OCI-LY1 (cell line): ENCODE data around the gene CCDC43.

Experiments used
- H2AFZ ChIP-seq: fragments of 200-600 bp; sonication (generic), shearing (Covaris generic); 2 replicates; pipeline ENCODE4 v1.6.0; 2014; ENCODE audit warnings: antibody characterized with exemption, mild to moderate bottlenecking, low read length
- H3F3A ChIP-seq: fragments of 200-600 bp; sonication (generic), shearing (Covaris generic); 2 replicates; pipeline ENCODE4 v1.6.0; 2014; ENCODE audit warnings: mild to moderate bottlenecking, antibody characterized with exemption, low read length, moderate library complexity; ENCODE audit not compliant: insufficient read depth
- H3K27ac ChIP-seq: fragments of 200-600 bp; sonication (generic); 2 replicates; pipeline ENCODE4 v1.5.1; 2014; ENCODE audit warnings: low read length, mixed run types, mild to moderate bottlenecking, low read depth; ENCODE audit not compliant: poor library complexity, severe bottlenecking
- H3K27me3 ChIP-seq: fragments of 200-600 bp; sonication (generic); 2 replicates; pipeline ENCODE4 v1.6.0; 2014; ENCODE audit warnings: antibody characterized with exemption, mild to moderate bottlenecking, low read length, moderate library complexity; ENCODE audit not compliant: insufficient read depth
- H3K36me3 ChIP-seq: fragments of 200-600 bp; sonication (generic); 2 replicates; pipeline ENCODE4 v1.6.1; 2014; ENCODE audit warnings: mild to moderate bottlenecking, antibody characterized with exemption, low read length, moderate library complexity, mixed read lengths; ENCODE audit not compliant: insufficient read depth
- H3K4me1 ChIP-seq: fragments of 200-600 bp; sonication (generic); 2 replicates; pipeline ENCODE4 v1.5.1; 2014; ENCODE audit warnings: mild to moderate bottlenecking, low read length, moderate library complexity; ENCODE audit not compliant: insufficient read depth, severe bottlenecking
- H3K4me2 ChIP-seq: fragments of 200-600 bp; sonication (generic), shearing (Covaris generic); 2 replicates; pipeline ENCODE4 v1.6.1; 2014; ENCODE audit warnings: low read length
- H3K4me3 ChIP-seq: fragments of 200-600 bp; sonication (generic); 2 replicates; pipeline ENCODE4 v1.5.1; 2014; ENCODE audit warnings: low read length, low read depth, mild to moderate bottlenecking, mixed read lengths; ENCODE audit not compliant: poor library complexity, severe bottlenecking
- H3K79me2 ChIP-seq: fragments of 200-600 bp; shearing (Covaris generic); 2 replicates; pipeline ENCODE4 v1.6.1; 2016; ENCODE audit warnings: mixed run types, low read length, mixed read lengths; ENCODE audit not compliant: insufficient read depth
- H3K9ac ChIP-seq: fragments of 200-600 bp; sonication (generic), shearing (Covaris generic); 2 replicates; pipeline ENCODE4 v1.6.1; 2014; ENCODE audit warnings: mild to moderate bottlenecking, low read length, mixed read lengths
- H3K9me2 ChIP-seq: fragments of 200-600 bp; sonication (generic), shearing (Covaris generic); 2 replicates; pipeline ENCODE4 v1.6.1; 2014; ENCODE audit warnings: low read depth, mild to moderate bottlenecking, low read length, mixed read lengths
- H3K9me3 ChIP-seq: fragments of 200-600 bp; shearing (Covaris generic); 2 replicates; pipeline ENCODE4 v1.6.1; 2014; ENCODE audit warnings: low read length, mixed read lengths
- H4K20me1 ChIP-seq: fragments of 200-600 bp; sonication (generic), shearing (Covaris generic); 2 replicates; pipeline ENCODE4 v1.6.0; 2016; ENCODE audit warnings: mild to moderate bottlenecking, low read length; ENCODE audit not compliant: insufficient read depth
- EZH2 ChIP-seq: fragments of 200-600 bp; sonication (generic), shearing (Covaris generic); IDR thresholded peaks from 2 replicates; pipeline ENCODE4 v1.8.0; 2017; ENCODE audit warnings: borderline replicate concordance, mixed run types, mild to moderate bottlenecking, antibody characterized with exemption, low read length, moderate library complexity, mixed read lengths
- TF ChIP-seq, protein P1 (sequence below): fragments of 200-600 bp; sonication (generic), shearing (Covaris generic); IDR thresholded peaks from 2 replicates; pipeline ENCODE4 v1.5.1; 2017; ENCODE audit warnings: mild to moderate bottlenecking, antibody characterized with exemption, low read length, moderate library complexity, mixed read lengths

The CCDC43 gene

GRCh38 chr17:44652727-44653126, 36.8 kb downstream of the CCDC43 start:
- no peaks in the 10 kb centered on the region for H3K9me3 ChIP-seq
- no peaks in the 10 kb centered on the region for H3K36me3 ChIP-seq

GRCh38 chr17:44651228-44651627, 38.3 kb downstream of the CCDC43 start:
- no peak overlapping the region for H3K9ac ChIP-seq
- no peak overlapping the region for H3K27ac ChIP-seq
- H3K36me3 ChIP-seq, result no peaks in the 10 kb centered on the region
- no peaks in the 10 kb centered on the region for H3K9me2 ChIP-seq
- no peaks in the 10 kb centered on the region for H3F3A ChIP-seq
- H3K79me2 ChIP-seq, result no peaks in the 10 kb centered on the region
- H3K4me2 ChIP-seq, result no peak overlapping the region
- no peak overlapping the region for H2AFZ ChIP-seq
- no peaks in the 10 kb centered on the region for H3K9me3 ChIP-seq
- no peaks in the 10 kb centered on the region for H4K20me1 ChIP-seq
- no peak overlapping the region for H3K4me3 ChIP-seq
- TF ChIP-seq, protein P1, sequence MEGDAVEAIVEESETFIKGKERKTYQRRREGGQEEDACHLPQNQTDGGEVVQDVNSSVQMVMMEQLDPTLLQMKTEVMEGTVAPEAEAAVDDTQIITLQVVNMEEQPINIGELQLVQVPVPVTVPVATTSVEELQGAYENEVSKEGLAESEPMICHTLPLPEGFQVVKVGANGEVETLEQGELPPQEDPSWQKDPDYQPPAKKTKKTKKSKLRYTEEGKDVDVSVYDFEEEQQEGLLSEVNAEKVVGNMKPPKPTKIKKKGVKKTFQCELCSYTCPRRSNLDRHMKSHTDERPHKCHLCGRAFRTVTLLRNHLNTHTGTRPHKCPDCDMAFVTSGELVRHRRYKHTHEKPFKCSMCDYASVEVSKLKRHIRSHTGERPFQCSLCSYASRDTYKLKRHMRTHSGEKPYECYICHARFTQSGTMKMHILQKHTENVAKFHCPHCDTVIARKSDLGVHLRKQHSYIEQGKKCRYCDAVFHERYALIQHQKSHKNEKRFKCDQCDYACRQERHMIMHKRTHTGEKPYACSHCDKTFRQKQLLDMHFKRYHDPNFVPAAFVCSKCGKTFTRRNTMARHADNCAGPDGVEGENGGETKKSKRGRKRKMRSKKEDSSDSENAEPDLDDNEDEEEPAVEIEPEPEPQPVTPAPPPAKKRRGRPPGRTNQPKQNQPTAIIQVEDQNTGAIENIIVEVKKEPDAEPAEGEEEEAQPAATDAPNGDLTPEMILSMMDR, result no peak
- no peak for TF ChIP-seq EZH2
- no peaks in the 10 kb centered on the region for H3K27me3 ChIP-seq
- H3K4me1 ChIP-seq, result no peaks in the 10 kb centered on the region

More at GRCh38 chr17:44652727-44653126, 36.8 kb downstream of the CCDC43 start:
- H3K79me2 ChIP-seq, result no peaks in the 10 kb centered on the region
- H3K4me2 ChIP-seq, result no peak overlapping the region
- H3K9me2 ChIP-seq, result no peaks in the 10 kb centered on the region
- no peak overlapping the region for H3K4me3 ChIP-seq
- TF ChIP-seq EZH2, result no peak
- TF ChIP-seq, protein P1, result no peak
- H3K27me3 ChIP-seq, result no peaks in the 10 kb centered on the region
- H2AFZ ChIP-seq, result no peak overlapping the region
- no peak overlapping the region for H3K9ac ChIP-seq
- no peaks in the 10 kb centered on the region for H3K4me1 ChIP-seq
- H4K20me1 ChIP-seq, result no peaks in the 10 kb centered on the region
- H3K27ac ChIP-seq, result no peak overlapping the region
- H3F3A ChIP-seq, result no peaks in the 10 kb centered on the region

GRCh38 chr17:44648963-44649362, 40.6 kb downstream of the CCDC43 start:
- Histone ChIP-seq H3K4me3 (no peak overlapping the region), H3K79me2 (no peaks in the 10 kb centered on the region), H3F3A (no peaks in the 10 kb centered on the region), H3K27ac (no peak overlapping the region), H3K9me2 (no peaks in the 10 kb centered on the region), H4K20me1 (no peaks in the 10 kb centered on the region), H3K4me1 (no peaks in the 10 kb centered on the region), H2AFZ (no peak overlapping the region), H3K36me3 (no peaks in the 10 kb centered on the region), H3K27me3 (peaks cover 4% of the 10 kb centered on the region; the same call in 1 of the 2 replicates), H3K9me3 (no peaks in the 10 kb centered on the region), H3K4me2 (no peak overlapping the region), H3K9ac (no peak overlapping the region)
- TF ChIP-seq, protein P1, result no peak
- TF ChIP-seq EZH2, result no peak
